HUES64 (cell line): ENCODE measurements around the gene TRAPPC2L.

Experiments used
- H3K27ac ChIP-seq: 2 replicates; pipeline ENCODE4 v1.7.0; 2013; ENCODE audit warnings: low read depth, low read length, inconsistent platforms
- H3K27me3 ChIP-seq: 2 replicates; pipeline ENCODE4 v1.6.1; 2013; ENCODE audit warnings: mild to moderate bottlenecking, low read length; ENCODE audit not compliant: insufficient read depth
- H3K36me3 ChIP-seq: 2 replicates; pipeline ENCODE4 v1.6.1; 2013; ENCODE audit warnings: mild to moderate bottlenecking, low read length; ENCODE audit not compliant: insufficient read depth
- H3K4me1 ChIP-seq: 2 replicates; pipeline ENCODE4 v1.6.1; 2013; ENCODE audit warnings: mild to moderate bottlenecking, low read length, moderate library complexity; ENCODE audit not compliant: insufficient read depth
- H3K4me3 ChIP-seq: 2 replicates; pipeline ENCODE4 v1.5.1; 2013; ENCODE audit warnings: mild to moderate bottlenecking, low read length, moderate library complexity
- H3K9ac ChIP-seq: 2 replicates; pipeline ENCODE4 v1.6.1; 2013; ENCODE audit warnings: mild to moderate bottlenecking, low read depth, low read length
- H3K9me3 ChIP-seq: 2 replicates; pipeline ENCODE4 v1.6.1; 2013; ENCODE audit warnings: low read depth, low read length; ENCODE audit not compliant: insufficient read depth
- WGBS: fragments of 150-250, 120-280 bp; methylation state at CpG from one replicate; pipeline ENCODE4 v1.1.7; 2013; ENCODE audit warnings: missing lambda C conversion rate; 5-methylcytosine and 5-hydroxymethylcytosine counted together

The TRAPPC2L gene

DNA sequence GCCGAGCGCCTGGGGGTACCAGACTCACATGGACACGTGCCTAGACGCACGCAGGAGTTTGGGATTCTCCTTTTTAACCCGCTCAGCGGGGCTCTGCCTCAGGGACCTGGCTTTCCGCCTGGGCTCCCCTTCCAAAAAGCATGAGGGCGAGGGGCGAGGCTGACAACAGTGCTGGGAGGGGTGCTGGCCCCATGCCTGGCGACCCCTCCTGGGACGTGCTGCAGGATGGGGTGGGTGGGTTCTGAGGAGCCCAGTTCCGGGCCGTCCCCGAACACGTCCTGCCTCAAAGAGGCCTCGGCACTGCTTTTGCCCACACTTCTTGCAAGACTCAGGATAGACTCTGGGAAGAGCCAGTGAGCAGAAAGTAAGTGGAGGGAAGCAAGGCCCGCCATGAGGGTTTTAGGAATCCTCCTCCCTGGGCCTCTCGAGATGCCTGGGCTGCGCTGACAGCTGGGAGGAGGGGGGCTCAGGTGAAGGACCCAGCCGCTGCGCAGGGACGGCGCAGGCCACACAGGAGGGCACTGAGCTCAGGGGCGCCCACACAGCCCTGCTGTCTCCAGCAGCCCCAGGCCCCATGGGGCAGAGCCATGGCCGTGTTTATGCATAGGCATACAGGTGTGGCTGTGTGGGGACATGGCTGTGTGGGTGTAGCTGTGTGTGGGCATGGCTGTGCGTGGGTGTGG, 24.9 kb downstream of the TRAPPC2L start:
- no peaks in the 10 kb centered on the region for H3K27me3 ChIP-seq

DNA sequence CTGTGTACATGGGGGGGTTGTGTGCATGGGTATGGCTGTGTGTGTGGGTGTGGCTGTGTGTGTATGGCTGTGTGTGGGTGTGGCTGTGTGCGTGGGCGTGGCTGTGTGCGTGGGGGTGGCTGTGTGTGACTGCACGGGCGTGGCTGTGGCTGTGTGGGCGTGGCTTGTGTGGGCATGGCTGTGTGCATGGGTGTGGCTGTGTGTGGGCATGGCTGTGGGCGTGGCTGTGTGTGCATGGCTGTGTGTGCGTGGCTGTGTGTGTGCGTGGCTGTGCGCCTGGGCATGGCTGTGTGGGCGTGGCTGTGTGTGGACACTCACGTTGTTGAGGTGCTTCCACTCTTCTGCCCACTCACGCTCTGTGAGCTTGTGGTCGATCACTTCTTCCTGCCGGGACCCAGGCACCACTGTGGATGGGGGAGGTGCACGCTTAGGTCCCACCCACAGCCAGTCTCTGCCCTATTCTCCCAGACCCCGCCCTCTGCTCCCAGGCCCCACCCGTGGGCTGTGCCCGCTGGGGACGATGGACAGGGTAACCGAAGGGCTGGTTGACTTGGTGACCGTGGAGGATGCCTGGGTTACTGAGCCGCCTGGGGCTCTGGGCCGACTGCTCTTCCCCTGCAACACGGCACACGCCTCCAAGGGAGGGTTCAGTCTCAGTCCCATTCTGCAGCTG, 25.6 kb downstream of the TRAPPC2L start:
- H3K27ac ChIP-seq = no peak overlapping the region
- H3K36me3 ChIP-seq = no peaks in the 10 kb centered on the region
- no peak overlapping the region for H3K9ac ChIP-seq
- H3K27me3 ChIP-seq = no peaks in the 10 kb centered on the region
- no peak overlapping the region for H3K4me3 ChIP-seq
- no peaks in the 10 kb centered on the region for H3K4me1 ChIP-seq
- no peaks in the 10 kb centered on the region for H3K9me3 ChIP-seq
- WGBS = 94% methylated on average over 26 of the region's 26 CpGs

More for the DNA sequence above, 24.9 kb downstream of the TRAPPC2L start:
- no peak overlapping the region for H3K27ac ChIP-seq
- no peaks in the 10 kb centered on the region for H3K36me3 ChIP-seq
- no peaks in the 10 kb centered on the region for H3K4me1 ChIP-seq
- H3K4me3 ChIP-seq = no peak overlapping the region
- no peak overlapping the region for H3K9ac ChIP-seq
- H3K9me3 ChIP-seq = no peaks in the 10 kb centered on the region
- 94% methylated on average over 27 of the region's 27 CpGs for WGBS

DNA sequence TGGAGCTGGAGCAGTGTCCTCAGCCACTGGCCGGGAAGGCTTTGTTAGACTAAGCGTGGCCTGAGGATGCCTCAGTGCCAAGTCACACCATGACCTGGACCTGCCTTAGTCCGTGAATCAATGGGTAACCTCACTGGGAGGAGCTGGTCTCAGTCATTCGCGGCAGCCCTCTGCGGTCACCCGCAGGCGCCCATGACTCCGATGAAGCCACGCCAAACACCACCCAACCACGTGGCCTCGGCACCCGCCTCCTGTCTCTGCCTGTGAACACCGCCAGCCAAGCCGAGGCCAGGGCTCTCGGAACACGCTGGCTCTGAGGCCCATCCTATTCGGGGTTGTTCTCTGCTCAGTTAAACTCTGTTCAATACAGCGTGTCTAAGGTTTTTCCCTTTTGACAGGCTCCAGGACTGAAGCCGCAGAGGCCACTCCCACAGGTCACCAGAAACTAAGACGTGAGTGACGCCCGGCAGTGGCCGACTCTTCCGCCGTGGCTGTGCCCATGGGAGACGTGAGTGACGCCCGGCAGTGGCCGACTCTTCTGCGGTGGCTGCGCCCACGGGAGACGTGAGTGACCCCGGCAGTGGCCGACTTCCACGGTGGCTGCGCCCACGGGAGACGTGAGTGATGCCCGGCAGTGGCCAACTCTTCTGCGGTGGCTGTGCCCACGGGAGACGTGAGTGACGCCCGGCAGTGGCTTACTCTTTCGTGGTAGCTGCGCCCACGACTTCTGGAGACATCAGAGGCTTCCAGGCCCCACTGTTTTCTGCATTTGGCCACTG, 26.4 kb downstream of the TRAPPC2L start:
- Histone ChIP-seq H3K4me1 (no peaks in the 10 kb centered on the region), H3K36me3 (no peaks in the 10 kb centered on the region), H3K4me3 (no peak overlapping the region), H3K9me3 (no peaks in the 10 kb centered on the region), H3K27me3 (no peaks in the 10 kb centered on the region), H3K27ac (no peak overlapping the region), H3K9ac (no peak overlapping the region)
- WGBS = 96% methylated on average over 49 of the region's 49 CpGs

DNA sequence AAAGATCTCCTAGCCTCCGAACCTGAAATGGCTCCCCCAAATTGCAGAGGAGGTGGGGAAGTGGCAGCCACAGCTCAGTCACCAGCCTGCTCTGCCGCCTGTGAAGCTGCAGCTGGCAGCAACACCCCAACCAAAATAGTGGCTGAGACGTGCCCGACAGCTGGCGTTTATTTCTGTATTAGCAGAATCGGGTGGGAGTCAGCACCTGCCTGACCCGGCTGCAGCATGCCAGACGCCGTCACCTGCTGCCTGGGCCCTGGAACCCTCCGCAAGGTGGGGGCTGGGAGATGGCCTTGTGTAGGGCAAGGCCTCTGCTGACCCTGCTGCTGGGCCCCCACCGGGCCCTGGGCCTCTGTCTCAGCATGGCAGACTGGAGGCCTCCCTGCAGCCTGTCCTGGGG, 27.0 kb downstream of the TRAPPC2L start:
- H3K9me3 ChIP-seq = no peaks in the 10 kb centered on the region
- H3K4me3 ChIP-seq = no peak overlapping the region
- no peaks in the 10 kb centered on the region for H3K27me3 ChIP-seq
- no peak overlapping the region for H3K27ac ChIP-seq
- no peak overlapping the region for H3K9ac ChIP-seq
- no peaks in the 10 kb centered on the region for H3K4me1 ChIP-seq
- 92% methylated on average over 11 of the region's 11 CpGs for WGBS
- H3K36me3 ChIP-seq = no peaks in the 10 kb centered on the region

DNA sequence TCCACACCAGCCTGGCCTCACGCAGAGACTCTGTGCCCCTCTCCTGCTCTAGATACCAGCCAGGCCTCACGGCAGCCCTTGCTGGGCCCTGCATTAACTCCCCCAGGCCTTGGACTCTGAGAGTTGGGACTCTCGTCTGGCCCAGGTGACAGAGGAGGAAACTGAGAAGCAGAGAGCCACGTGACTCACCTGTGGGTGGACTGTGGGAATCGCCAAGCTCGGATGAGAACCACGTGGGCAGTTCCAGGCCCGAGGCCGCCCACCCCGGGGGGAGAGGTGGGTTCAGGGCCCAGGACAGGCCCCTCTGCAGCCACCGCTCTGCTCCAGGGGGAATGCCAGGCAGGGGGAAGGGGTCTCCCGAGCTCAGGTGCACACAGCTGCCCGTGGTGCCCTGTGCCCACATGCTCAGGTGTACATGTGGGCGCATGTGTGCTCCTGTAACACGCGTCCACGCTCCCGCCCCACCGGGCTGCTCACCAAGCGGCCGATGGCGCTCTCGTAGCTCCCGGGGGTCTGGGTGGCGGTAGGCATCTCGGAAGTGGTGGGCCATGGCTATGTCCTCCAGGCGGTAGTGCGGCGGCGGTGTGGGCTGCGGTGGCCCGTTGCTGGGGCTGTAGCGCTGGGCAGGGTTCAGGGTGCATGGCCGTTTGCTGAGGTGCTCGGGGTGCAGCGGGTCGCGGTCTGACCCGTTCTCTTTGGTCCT, 27.8 kb downstream of the TRAPPC2L start:
- H3K27ac ChIP-seq = no peak overlapping the region
- 95% methylated on average over 39 of the region's 39 CpGs for WGBS
- H3K4me1 ChIP-seq = no peaks in the 10 kb centered on the region
- H3K9me3 ChIP-seq = no peaks in the 10 kb centered on the region
- no peaks in the 10 kb centered on the region for H3K36me3 ChIP-seq
- no peak overlapping the region for H3K9ac ChIP-seq
- no peaks in the 10 kb centered on the region for H3K27me3 ChIP-seq
- H3K4me3 ChIP-seq = no peak overlapping the region

DNA sequence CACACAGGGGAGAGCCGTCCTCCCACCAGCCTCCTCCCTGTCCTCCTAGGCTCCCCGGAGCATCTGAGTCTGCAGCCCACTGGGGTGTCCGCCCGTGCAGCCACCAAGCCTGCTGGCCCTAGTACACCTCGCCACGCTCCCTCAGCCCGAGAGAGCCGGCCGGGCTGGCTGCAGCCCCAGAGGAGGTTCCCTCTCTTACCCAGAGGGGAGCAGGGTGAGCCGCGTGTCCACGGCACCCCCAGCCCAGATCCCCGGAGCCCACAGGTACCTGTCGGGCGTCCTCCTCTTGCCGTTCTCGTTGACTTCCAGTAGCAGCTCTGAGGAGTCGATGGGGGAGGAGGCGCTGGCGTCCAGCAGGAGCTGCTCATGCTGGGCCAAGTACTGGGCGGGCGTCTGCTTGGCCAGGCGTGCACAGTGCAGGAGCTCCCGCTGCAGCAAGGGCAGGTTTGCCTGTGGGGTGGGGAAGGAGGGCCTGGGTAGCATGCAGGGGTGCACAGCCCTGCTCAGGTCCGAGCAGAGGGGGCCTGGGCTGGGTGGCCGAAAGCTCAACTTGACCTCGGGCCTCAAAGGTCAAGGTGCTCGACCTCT, 28.9 kb downstream of the TRAPPC2L start:
- whole genome bisulfite sequencing = 95% methylated on average over 28 of the region's 28 CpGs
- Histone ChIP-seq H3K9me3 (no peaks in the 10 kb centered on the region), H3K27me3 (no peaks in the 10 kb centered on the region), H3K4me1 (no peaks in the 10 kb centered on the region), H3K9ac (no peak overlapping the region), H3K27ac (no peak overlapping the region), H3K36me3 (no peaks in the 10 kb centered on the region), H3K4me3 (no peak overlapping the region)

DNA sequence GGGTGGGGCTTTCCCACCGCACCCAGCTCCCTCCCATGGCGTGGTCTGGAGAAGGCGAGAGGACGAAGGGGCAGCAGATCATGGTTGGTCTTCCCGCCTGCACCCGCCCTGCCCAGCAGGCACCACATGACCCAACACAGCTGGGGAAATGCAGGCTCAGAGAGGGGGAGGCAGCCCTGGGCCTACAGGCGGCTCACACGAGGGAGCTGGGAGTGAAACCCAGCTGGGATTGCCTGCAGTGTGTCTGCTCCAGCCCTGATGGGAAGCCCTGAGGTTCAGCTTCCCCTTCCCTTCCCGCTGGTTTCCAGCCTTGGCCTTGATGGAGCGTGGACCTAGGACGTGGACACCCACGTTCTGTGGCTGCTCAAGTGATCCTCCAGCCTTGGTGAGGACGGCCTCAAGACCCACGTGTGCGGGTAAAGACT, 29.5 kb downstream of the TRAPPC2L start:
- Histone ChIP-seq H3K4me1 (no peaks in the 10 kb centered on the region), H3K27me3 (no peaks in the 10 kb centered on the region), H3K9me3 (no peaks in the 10 kb centered on the region), H3K27ac (no peak overlapping the region), H3K9ac (no peak overlapping the region), H3K36me3 (no peaks in the 10 kb centered on the region), H3K4me3 (no peak overlapping the region)
- 94% methylated on average over 15 of the region's 15 CpGs for WGBS

DNA sequence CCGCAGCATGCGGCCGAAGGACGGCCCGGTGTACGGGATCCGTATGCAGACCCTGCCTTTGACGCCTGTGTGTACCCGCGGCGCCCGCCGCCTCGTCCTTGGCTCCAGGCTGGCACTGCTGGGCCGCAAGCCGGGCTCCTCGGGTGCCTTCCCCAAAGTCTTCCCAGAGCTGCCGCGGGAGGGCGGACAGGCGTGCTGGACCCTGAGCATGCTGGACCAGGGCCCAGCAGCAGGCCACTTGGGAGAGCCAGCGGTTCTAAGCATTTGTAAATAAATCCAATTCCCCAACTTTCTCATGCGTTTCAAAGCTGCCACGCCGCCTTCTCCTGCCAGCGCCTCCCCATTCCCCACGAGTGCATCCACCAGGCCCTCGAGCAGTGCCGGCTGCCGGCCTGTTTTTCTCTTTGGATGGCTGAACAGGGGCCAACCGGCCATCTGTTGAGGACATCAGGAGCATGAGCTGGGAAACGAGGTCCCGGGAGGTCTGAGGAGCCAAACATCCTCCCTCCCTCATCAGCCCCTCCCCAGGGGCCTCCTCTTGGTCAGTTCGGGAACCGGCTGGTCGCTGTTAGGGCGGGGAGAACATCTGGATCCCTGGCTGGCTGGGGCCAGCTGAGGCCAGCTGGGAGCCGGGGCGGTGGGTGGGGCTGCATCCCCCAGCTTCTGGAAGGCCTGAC, 30.1 kb downstream of the TRAPPC2L start:
- H3K36me3 ChIP-seq = no peaks in the 10 kb centered on the region
- H3K27ac ChIP-seq = no peak overlapping the region
- no peaks in the 10 kb centered on the region for H3K9me3 ChIP-seq
- H3K27me3 ChIP-seq = no peaks in the 10 kb centered on the region
- WGBS = 93% methylated on average over 39 of the region's 39 CpGs
- no peaks in the 10 kb centered on the region for H3K4me1 ChIP-seq
- H3K9ac ChIP-seq = no peak overlapping the region
- H3K4me3 ChIP-seq = no peak overlapping the region

DNA sequence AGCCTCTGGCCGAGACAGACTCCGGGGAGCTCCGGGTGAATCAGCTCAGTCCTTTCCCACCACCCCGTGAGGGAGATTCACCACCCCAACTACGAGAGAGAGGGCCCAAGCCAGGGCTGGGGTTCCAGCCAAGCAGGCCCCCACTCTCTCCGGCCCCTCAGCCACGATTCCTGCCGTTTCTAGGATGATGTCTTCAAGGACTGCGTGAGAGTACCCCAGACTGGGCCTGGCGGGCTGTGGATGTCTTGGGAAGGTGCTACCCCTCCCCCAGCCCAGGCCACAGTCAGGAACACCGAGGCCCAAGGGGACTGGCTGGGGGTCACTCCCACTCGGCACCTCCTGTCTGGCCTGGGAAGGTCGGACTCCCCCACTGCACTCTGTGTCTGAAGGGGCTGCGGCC, 31.1 kb downstream of the TRAPPC2L start:
- no peak overlapping the region for H3K9ac ChIP-seq
- no peak overlapping the region for H3K27ac ChIP-seq
- H3K27me3 ChIP-seq = no peaks in the 10 kb centered on the region
- no peaks in the 10 kb centered on the region for H3K36me3 ChIP-seq
- H3K9me3 ChIP-seq = no peaks in the 10 kb centered on the region
- no peak overlapping the region for H3K4me3 ChIP-seq
- 93% methylated on average over 12 of the region's 14 CpGs for WGBS
- H3K4me1 ChIP-seq = no peaks in the 10 kb centered on the region

DNA sequence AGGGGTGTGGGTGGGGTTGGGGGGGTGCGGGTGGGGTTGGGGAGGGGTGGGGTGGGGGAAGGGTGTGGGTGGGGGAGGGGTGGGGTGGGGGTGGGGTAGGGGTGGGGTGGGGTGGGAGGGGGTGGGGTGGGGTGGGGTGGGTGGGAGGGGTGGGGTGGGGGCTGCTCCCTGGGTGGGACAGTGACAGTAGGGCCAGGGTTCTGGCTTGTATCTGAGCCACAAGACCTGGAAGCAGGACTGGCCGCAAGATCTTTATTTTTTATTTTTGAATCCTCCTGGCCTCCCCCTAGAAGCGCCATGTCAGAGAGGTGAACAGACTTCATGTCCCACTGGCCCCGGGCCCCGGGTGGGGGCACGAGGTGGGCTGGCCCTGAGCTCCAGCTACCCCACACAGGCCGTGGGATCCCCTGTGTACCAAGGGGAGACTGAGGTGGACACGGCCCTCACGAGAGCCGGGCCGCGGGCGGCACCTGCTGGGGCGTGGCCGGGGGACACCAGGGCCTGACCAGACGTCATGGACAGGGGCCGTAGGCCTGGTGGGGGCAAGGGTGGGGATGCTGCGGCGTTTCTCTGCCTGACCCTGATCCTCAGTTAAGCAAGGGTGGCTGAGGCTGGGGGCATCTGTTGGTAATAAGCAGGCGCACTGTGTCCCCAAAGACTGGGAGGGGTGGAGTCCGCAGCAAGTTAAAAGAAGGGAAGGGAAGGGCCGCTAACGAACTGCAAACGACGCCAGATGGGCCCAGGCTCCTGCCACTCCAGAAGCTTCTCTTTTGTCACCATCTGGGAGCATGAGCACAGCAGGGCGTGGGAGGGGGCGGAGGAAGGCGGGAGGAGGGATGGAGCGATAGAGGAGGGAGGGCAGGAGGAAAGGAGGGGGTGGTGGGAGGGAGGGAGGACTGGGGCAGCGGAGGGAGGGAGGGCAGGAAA, 31.8 kb downstream of the TRAPPC2L start:
- Histone ChIP-seq H3K27ac (no peak overlapping the region), H3K9ac (no peak overlapping the region)
- WGBS = 85% methylated on average over 28 of the region's 30 CpGs

More for the DNA sequence above, 31.8 kb downstream of the TRAPPC2L start:
- no peaks in the 10 kb centered on the region for H3K36me3 ChIP-seq
- no peaks in the 10 kb centered on the region for H3K4me1 ChIP-seq
- H3K9me3 ChIP-seq = no peaks in the 10 kb centered on the region
- no peak overlapping the region for H3K4me3 ChIP-seq
- no peaks in the 10 kb centered on the region for H3K27me3 ChIP-seq
